HEK293 (cell line): ENCODE measurements around the gene CNIH3.

Experiments used
- CTCF ChIA-PET: fragments of 350-600 bp; formaldehyde crosslinking; extraction: SDS; loops from one replicate; lab custom pipeline; 2021; ENCODE audit warnings: antibody characterized with exemption; lab: Yijun Ruan, JAX
- POLR2A ChIA-PET: fragments of 300-600 bp; formaldehyde crosslinking; extraction: SDS; loops from one replicate; lab custom pipeline; 2020; ENCODE audit warnings: antibody characterized with exemption, inconsistent platforms; lab: Yijun Ruan, JAX
- H3K27ac ChIP-seq: fragments of 200-500 bp; sonication (Bioruptor generic); 2 replicates; pipeline ENCODE4 v1.5.1; 2014; ENCODE audit warnings: low read depth, low read length, control low read depth, inconsistent platforms; ENCODE audit errors: extremely low read depth
- H3K36me3 ChIP-seq, 2 experiments: fragments of 200-500 bp in 1 of 2; sonication (Bioruptor generic) in 1 of 2; 1 replicate in 1 of 2; 2 replicates in 1 of 2; pipeline ENCODE4 v1.5.1; 2014 to 2017; ENCODE audit warnings: inconsistent platforms in 2 of 2, low read length in 2 of 2; ENCODE audit not compliant: control insufficient read depth in 2 of 2, insufficient read depth in 1 of 2
- H3K4me1 ChIP-seq: fragments of 200-500 bp; sonication (Bioruptor generic); 2 replicates; pipeline ENCODE4 v1.5.1; 2014; ENCODE audit warnings: mild to moderate bottlenecking, low read length, inconsistent platforms; ENCODE audit not compliant: control insufficient read depth, insufficient read depth
- H3K4me3 ChIP-seq: 2 replicates; pipeline ENCODE4 v1.5.1; 2011; ENCODE audit warnings: low read depth, mild to moderate bottlenecking, control low read depth, low read length, moderate library complexity
- H3K9me3 ChIP-seq: fragments of 200-500 bp; sonication (Bioruptor generic); 2 replicates; pipeline ENCODE4 v1.5.1; 2014; ENCODE audit warnings: low read depth, low read length, inconsistent platforms; ENCODE audit not compliant: control insufficient read depth, insufficient read depth
- MYNN ChIP-seq: fragments of 450-650 bp; formaldehyde crosslinking; IDR thresholded peaks from 2 replicates; pipeline ENCODE4 v1.5.1; 2016; ENCODE audit warnings: missing biosample characterization, missing genetic modification characterization, borderline replicate concordance
- ZBTB26 ChIP-seq: fragments of 450-650 bp; formaldehyde crosslinking; optimal IDR thresholded peaks from 2 replicates; pipeline ENCODE3; 2016; ENCODE audit warnings: missing biosample characterization, mild to moderate bottlenecking, missing genetic modification characterization
- ZBTB48 ChIP-seq: fragments of 450-650 bp; formaldehyde crosslinking; IDR thresholded peaks from 2 replicates; pipeline ENCODE4 v1.5.1; 2016; ENCODE audit warnings: missing biosample characterization, missing genetic modification characterization
- ZFP37 ChIP-seq: fragments of 450-650 bp; formaldehyde crosslinking; IDR thresholded peaks from 2 replicates; pipeline ENCODE4 v1.5.1; 2016; ENCODE audit warnings: missing biosample characterization, missing genetic modification characterization
- ZNF214 ChIP-seq: fragments of 450-650 bp; formaldehyde crosslinking; IDR thresholded peaks from 2 replicates; pipeline ENCODE4 v1.5.1; 2017; ENCODE audit warnings: missing biosample characterization, mild to moderate bottlenecking, missing genetic modification characterization, borderline replicate concordance
- ZNF239 ChIP-seq: fragments of 450-650 bp; formaldehyde crosslinking; IDR thresholded peaks from 2 replicates; pipeline ENCODE4 v1.5.1; 2016; ENCODE audit warnings: missing biosample characterization, missing genetic modification characterization
- ZNF24 ChIP-seq: fragments of 450-650 bp; formaldehyde crosslinking; IDR thresholded peaks from 2 replicates; pipeline ENCODE4 v1.5.1; 2016; ENCODE audit warnings: missing biosample characterization, missing genetic modification characterization
- ZNF280C ChIP-seq: fragments of 450-650 bp; formaldehyde crosslinking; IDR thresholded peaks from 2 replicates; pipeline ENCODE4 v1.5.1; 2016; ENCODE audit warnings: missing biosample characterization, missing genetic modification characterization
- ZNF280D ChIP-seq: fragments of 450-650 bp; formaldehyde crosslinking; IDR thresholded peaks from 2 replicates; pipeline ENCODE4 v1.5.1; 2016; ENCODE audit warnings: missing biosample characterization, missing genetic modification characterization
- ZNF394 ChIP-seq: fragments of 450-650 bp; formaldehyde crosslinking; IDR thresholded peaks from 2 replicates; pipeline ENCODE4 v1.5.1; 2016; ENCODE audit warnings: missing biosample characterization, missing genetic modification characterization, mild to moderate bottlenecking, moderate library complexity, borderline replicate concordance
- ZNF433 ChIP-seq: fragments of 450-650 bp; formaldehyde crosslinking; IDR thresholded peaks from 2 replicates; pipeline ENCODE4 v1.5.1; 2016; ENCODE audit warnings: missing biosample characterization, missing genetic modification characterization, low read depth
- ZNF501 ChIP-seq: fragments of 450-650 bp; formaldehyde crosslinking; IDR thresholded peaks from 2 replicates; pipeline ENCODE4 v1.5.1; 2016; ENCODE audit warnings: missing biosample characterization, missing genetic modification characterization
- ZNF510 ChIP-seq: fragments of 450-650 bp; formaldehyde crosslinking; IDR thresholded peaks from 2 replicates; pipeline ENCODE4 v1.5.1; 2018; ENCODE audit warnings: mild to moderate bottlenecking, missing genetic modification characterization, missing biosample characterization; ENCODE audit not compliant: insufficient replicate concordance
- ZNF530 ChIP-seq: fragments of 450-650 bp; formaldehyde crosslinking; IDR thresholded peaks from 2 replicates; pipeline ENCODE4 v1.5.1; 2016; ENCODE audit warnings: low read depth, missing biosample characterization, missing genetic modification characterization
- ZNF580 ChIP-seq: fragments of 450-650 bp; formaldehyde crosslinking; IDR thresholded peaks from 2 replicates; pipeline ENCODE4 v1.5.1; 2016; ENCODE audit warnings: missing biosample characterization, missing genetic modification characterization
- ZNF792 ChIP-seq: fragments of 450-650 bp; formaldehyde crosslinking; IDR thresholded peaks from 2 replicates; pipeline ENCODE4 v1.5.1; 2016; ENCODE audit warnings: missing biosample characterization, missing genetic modification characterization
- ZSCAN16 ChIP-seq: fragments of 450-650 bp; formaldehyde crosslinking; IDR thresholded peaks from 2 replicates; pipeline ENCODE4 v1.5.1; 2016; ENCODE audit warnings: missing biosample characterization, missing genetic modification characterization

Gene CNIH3

GRCh38 chr1:224588515-224588914 lies 27.6 kb upstream of the CNIH3 start:
- ChIA-PET CTCF (interaction anchor here (0.6 to 1.3 kb wide), 2 partner anchors 74 to 264 kb away, joined by 3 to 4 read pairs; no protein-coding TSS in a partner anchor), POLR2A (interaction anchor here (0.7 kb wide), 1 partner anchor 1288 kb away, joined by 4 read pairs; no protein-coding TSS in a partner anchor)
- H3K36me3 ChIP-seq, result no peaks in the 10 kb centered on the region
- no peaks in the 10 kb centered on the region for H3K4me1 ChIP-seq
- H3K27ac ChIP-seq, result no peak overlapping the region
- TF ChIP-seq ZNF239 (no peak), MYNN (tag by site-specific recombination) (no peak)
- H3K9me3 ChIP-seq, result no peaks in the 10 kb centered on the region
- no peak overlapping the region for H3K4me3 ChIP-seq

- Histone ChIP-seq H3K4me1 (no peaks in the 10 kb centered on the region), H3K27ac (no peak overlapping the region), H3K9me3 (no peaks in the 10 kb centered on the region), H3K36me3 (no peaks in the 10 kb centered on the region), H3K4me3 (no peak overlapping the region)
- TF ChIP-seq ZNF239 (no peak), ZNF214 (tag by site-specific recombination) (no peak), ZNF530 (tag by site-specific recombination) (no peak), ZNF24 (tag by site-specific recombination) (no peak), ZSCAN16 (tag by site-specific recombination) (no peak), ZNF433 (tag by site-specific recombination) (no peak), ZBTB48 (no peak), ZNF792 (tag by site-specific recombination) (no peak), ZNF394 (no peak), ZNF501 (tag by site-specific recombination) (no peak), ZNF580 (tag by site-specific recombination) (no peak), ZNF510 (tag by site-specific recombination) (no peak), ZFP37 (tag by site-specific recombination) (no peak), ZNF280C (tag by site-specific recombination) (no peak), ZBTB26 (no peak), ZNF280D (tag by site-specific recombination) (no peak)
- POLR2A ChIA-PET, result no interaction called here
- CTCF ChIA-PET, result interaction anchor here (0.9 to 1.3 kb wide), 2 partner anchors 77 to 263 kb away, joined by 3 read pairs; no protein-coding TSS in a partner anchor
These were observed 27.1 kb upstream of the CNIH3 start for GRCh38 chr1:224589006-224589405.
